NCI-H526 treated with DMSO at 0.1 percent for 48 hours (cell line): ENCODE data around the gene MARK3.
A peak's percentile ranks its signal among the peaks of the same experiment; 100 is the strongest.
"Not testable (repeated sequence)": the region's sequence is repeated elsewhere in the genome, so short reads cannot be mapped to it uniquely, and the experiment has no call there.

ENCODE experiments used
- DNase-seq: peaks from one replicate; lab custom pipeline; 2025; lab: John Stamatoyannopoulos, UW

The MARK3 gene

GRCh38 chr14:103514596-103515421 is 129.6 kb downstream of the MARK3 start:
- no peak for DNase-seq

GRCh38 chr14:103516426-103517173 is 131.4 kb downstream of the MARK3 start:
- DNase-seq, result no peak

- no peak for DNase-seq
These were observed 132.0 kb downstream of the MARK3 start for GRCh38 chr14:103517174-103517566.

- no peak for DNase-seq
These were observed 132.7 kb downstream of the MARK3 start for GRCh38 chr14:103517721-103518421.

GRCh38 chr14:103518422-103519042 is 133.3 kb downstream of the MARK3 start:
- DNase-seq, result peak; percentile 11

- DNase-seq, result no peak
These were observed 134.0 kb downstream of the MARK3 start for GRCh38 chr14:103519043-103519836.

GRCh38 chr14:103519837-103520212 is 134.6 kb downstream of the MARK3 start:
- DNase-seq, result no peak

- no peak for DNase-seq
These were observed 135.0 kb downstream of the MARK3 start for GRCh38 chr14:103520269-103520656.

- peak; percentile 51 for DNase-seq
These were observed 135.6 kb downstream of the MARK3 start for GRCh38 chr14:103520657-103521437.

GRCh38 chr14:103521438-103521950 is 136.3 kb downstream of the MARK3 start:
- no peak for DNase-seq

GRCh38 chr14:103521951-103522563 is 136.8 kb downstream of the MARK3 start:
- DNase-seq, result peak; percentile 21

GRCh38 chr14:103522649-103523574 is 137.7 kb downstream of the MARK3 start, which contains the start of gene CKB:
Gene CKB, minus strand, starts transcription at chr14:103522830. Its CDS starts 337 bp downstream, at chr14:103522493.
- DNase-seq, result peak; percentile 43

- DNase-seq, result no peak
These were observed 138.3 kb downstream of the MARK3 start for GRCh38 chr14:103523575-103523954.

GRCh38 chr14:103524002-103524935 is 139.1 kb downstream of the MARK3 start:
- DNase-seq, result no peak

- DNase-seq, result not testable (repeated sequence)
These were observed 140.4 kb downstream of the MARK3 start for GRCh38 chr14:103525430-103526246.

GRCh38 chr14:103526247-103526913 is 141.2 kb downstream of the MARK3 start:
- DNase-seq, result no peak
